Body of pancreas (tissue), 4 donors: ENCODE results near the gene FAM83C. TPM values are rescaled to one million over a fixed set of nuclear protein-coding genes. Genes with fewer than 3 reads are reported as not detected.
A peak's percentile ranks its signal among the peaks of the same experiment; 100 is the strongest.

ENCODE experiments used
- ATAC-seq: fragments of 150-250 bp; one replicate; pipeline ENCODE4 v1.9.1; 2016
- DNase-seq, 4 donors: peaks; one replicate each; pipeline ENCODE4 v3.0.0-alpha.2; 2019
- H3K27ac ChIP-seq, 4 donors: fragments of 200-600 bp; sonication (generic); 1 replicate in 3 of 4; 2 replicates in 1 of 4; pipeline versions ENCODE4 v1.5.1 to v1.6.1; 2016 to 2019; ENCODE audit warnings: mild to moderate bottlenecking in 1 of 4, mixed read lengths in 1 of 4, moderate library complexity in 1 of 4
- H3K27me3 ChIP-seq, 2 donors: fragments of 200-600 bp; sonication (generic); one replicate each; pipeline ENCODE4 v1.6.0; 2016; ENCODE audit warnings: mild to moderate bottlenecking in 1 of 2
- H3K36me3 ChIP-seq, 2 donors: fragments of 200-600 bp; sonication (generic); replicated peaks in 1 of 2; 2 replicates each; pipeline ENCODE4 v1.5.1; 2016; ENCODE audit warnings: low read depth in 2 of 2; ENCODE audit not compliant: insufficient read depth in 1 of 2
- H3K4me1 ChIP-seq: fragments of 200-600 bp; sonication (generic); one replicate; pipeline ENCODE4 v1.6.0; 2016
- H3K4me3 ChIP-seq, 2 donors: fragments of 200-600 bp; sonication (generic); 1 replicate in 1 of 2; 2 replicates in 1 of 2; pipeline ENCODE4 v1.5.1; 2016 to 2019
- H3K9me3 ChIP-seq, 3 donors: fragments of 200-600 bp; sonication (generic); 1 replicate in 2 of 3; 2 replicates in 1 of 3; pipeline ENCODE4 v1.5.1; 2016
- CTCF ChIP-seq, 7 experiments: fragments of 450-650 bp in 4 of 7; fragments of 200-600 bp in 3 of 7; sonication (generic) in 3 of 7; IDR thresholded peaks; one replicate each; pipeline ENCODE4 v1.5.1; 2016 to 2019; ENCODE audit warnings: antibody characterized with exemption in 7 of 7
- POLR2A ChIP-seq, 3 donors: fragments of 450-650 bp; IDR thresholded peaks; one replicate each; pipeline ENCODE4 v1.6.1; 2016; ENCODE audit warnings: antibody characterized with exemption in 3 of 3, mild to moderate bottlenecking in 2 of 3
- WGBS, 2 donors: methylation state at CpG; one replicate each; pipeline ENCODE4 v1.1.5; 2017; 5-methylcytosine and 5-hydroxymethylcytosine counted together
- intact Hi-C: fragments of 100-400 bp; cut with DNase I; formaldehyde crosslinking; loops from one replicate; pipeline ENCODE4 v1.15.1; 2023
- total RNA-seq, 2 donors: library from RNA; depleted of rRNA; stranded (reverse); fragments of >200 nt; gene quantifications; one replicate each; pipeline ENCODE4 v1.1.0, GENCODE V29; 2016

Gene FAM83C
- total RNA-seq, 2 donors from 2014 or later, result not detected

- peaks cover 15% of the 10 kb centered on the region for H3K4me1 ChIP-seq
- H3K9me3 ChIP-seq, result no peaks in the 10 kb centered on the region
- no peak for DNase-seq
- 74 to 77% methylated on average over 5 of the region's 5 CpGs for WGBS, 2 donors
- H3K27me3 ChIP-seq, result no peaks in the 10 kb centered on the region
- intact Hi-C loops, result no loop called here
- TF ChIP-seq POLR2A (IDR thresholded peaks at IDR 0.05) (no peak), CTCF (IDR thresholded peaks at IDR 0.05) (no peak)
- no peak overlapping the region for H3K4me3 ChIP-seq
- H3K27ac ChIP-seq, result no peak overlapping the region
- H3K36me3 ChIP-seq, result peaks cover under 1 to 2% of the 10 kb centered on the region in 2 donors
- no peak for ATAC-seq
These were observed 6.5 kb downstream of the FAM83C start for GRCh38 chr20:35285806-35286076.

GRCh38 chr20:35284992-35285805 lies 7.0 kb downstream of the FAM83C start:
- H3K4me1 ChIP-seq, result peaks cover 15% of the 10 kb centered on the region
- H3K4me3 ChIP-seq, result peak overlapping the region; percentile 77 to 97
- TF ChIP-seq CTCF (IDR thresholded peaks at IDR 0.05), result no peak
- no peak for TF ChIP-seq POLR2A (IDR thresholded peaks at IDR 0.05)
- H3K27ac ChIP-seq, result peak overlapping the region; percentile 5 to 88 (median 71)
- H3K9me3 ChIP-seq, result no peaks in the 10 kb centered on the region
- WGBS, 2 donors, result 43 to 51% methylated on average over 19 of the region's 19 CpGs
- DNase-seq (no peak), ATAC-seq (no peak)
- intact Hi-C loops, result no loop called here
- no peaks in the 10 kb centered on the region for H3K27me3 ChIP-seq
- H3K36me3 ChIP-seq, result peaks cover 4 to 6% of the 10 kb centered on the region in 2 donors

GRCh38 chr20:35284267-35284991 lies 7.8 kb downstream of the FAM83C start, which contains the start of gene EIF6:
TSS of gene EIF6 (minus strand) at chr20:35284772. CDS start at chr20:35284487, 285 bp downstream.
- peak; percentile 94 for ATAC-seq

GRCh38 chr20:35283441-35284266 lies 8.6 kb downstream of the FAM83C start:
- Histone ChIP-seq H3K27me3 (no peaks in the 10 kb centered on the region), H3K4me1 (peaks cover 16% of the 10 kb centered on the region), H3K27ac (peak overlapping the region; percentile 5 to 88 (median 71)), H3K36me3 (peaks cover 6 to 9% of the 10 kb centered on the region in 2 donors), H3K4me3 (peak overlapping the region; percentile 77 to 97), H3K9me3 (no peaks in the 10 kb centered on the region)
- WGBS, 2 donors, result 14 to 18% methylated on average over 15 to 24 of the region's 24 CpGs
- ATAC-seq (no peak), DNase-seq (no peak)
- intact Hi-C loops, result no loop called here
- TF ChIP-seq POLR2A (IDR thresholded peaks at IDR 0.05) (no peak), CTCF (IDR thresholded peaks at IDR 0.05) (no peak)

More at GRCh38 chr20:35284267-35284991, 7.8 kb downstream of the FAM83C start, which contains the start of gene EIF6:
- H3K4me3 ChIP-seq, result peak within 1 kb of the TSS; percentile 77 to 97
- intact Hi-C loops, result no loop called here
- no peaks in the 10 kb centered on the region for H3K9me3 ChIP-seq
- no peaks in the 10 kb centered on the region for H3K27me3 ChIP-seq
- TF ChIP-seq CTCF (IDR thresholded peaks at IDR 0.05), result no peak
- peak in 2 of 3 donors; percentile 53 to 58 for TF ChIP-seq POLR2A (IDR thresholded peaks at IDR 0.05)
- H3K27ac ChIP-seq, result peak within 1 kb of the TSS; percentile 5 to 88 (median 71)
- H3K36me3 ChIP-seq, result peaks cover 6 to 7% of the 10 kb centered on the region in 2 donors
- H3K4me1 ChIP-seq, result peaks cover 15% of the 10 kb centered on the region
- WGBS, 2 donors, result 0 to 1% methylated on average over 23 to 59 of the region's 61 CpGs
- peak; percentile 81 to 85 (median 82) for DNase-seq
